Spleen (tissue), 11 donors: ENCODE measurements around the gene SCRN1. TPM values are rescaled to one million over a fixed set of nuclear protein-coding genes. Genes with fewer than 3 reads are reported as not detected.

Source experiments
- DNase-seq: peaks from one replicate; pipeline ENCODE4 v3.0.0-alpha.2; 2020
- H3K27ac ChIP-seq, 8 donors: fragments of 200-600 bp; sonication (generic) in 7 of 8; 1 replicate in 4 of 8; 2 replicates in 4 of 8; pipeline versions ENCODE4 v1.5.0 to v1.8.0; 2016 to 2021; ENCODE audit warnings: inconsistent platforms in 4 of 8, mild to moderate bottlenecking in 4 of 8, moderate library complexity in 1 of 8
- H3K27me3 ChIP-seq, 7 donors: fragments of 200-600 bp; sonication (generic) in 6 of 7; replicated peaks in 1 of 7; 1 replicate in 4 of 7; 2 replicates in 3 of 7; pipeline versions ENCODE4 v1.5.0 to v1.8.0; 2016 to 2021; ENCODE audit warnings: inconsistent platforms in 3 of 7, mild to moderate bottlenecking in 1 of 7
- H3K36me3 ChIP-seq, 6 donors: fragments of 200-600 bp; sonication (generic) in 5 of 6; 1 replicate in 4 of 6; 2 replicates in 2 of 6; pipeline versions ENCODE4 v1.5.0 to v1.8.0; 2016 to 2021; ENCODE audit warnings: inconsistent platforms in 2 of 6
- H3K4me1 ChIP-seq, 6 donors: fragments of 200-600 bp; sonication (generic) in 5 of 6; 1 replicate in 3 of 6; 2 replicates in 3 of 6; pipeline versions ENCODE4 v1.5.0 to v1.8.0; 2016 to 2021; ENCODE audit warnings: inconsistent platforms in 3 of 6
- H3K4me3 ChIP-seq, 8 donors: fragments of 200-600 bp; sonication (generic) in 7 of 8; 1 replicate in 4 of 8; 2 replicates in 4 of 8; pipeline versions ENCODE4 v1.5.0 to v1.8.0; 2016 to 2021; ENCODE audit warnings: inconsistent platforms in 4 of 8, mild to moderate bottlenecking in 4 of 8, moderate library complexity in 2 of 8
- H3K9me3 ChIP-seq, 8 donors: fragments of 200-600 bp; sonication (generic) in 7 of 8; 1 replicate in 4 of 8; 2 replicates in 4 of 8; pipeline versions ENCODE4 v1.5.0 to v1.8.0; 2016 to 2021; ENCODE audit warnings: inconsistent platforms in 4 of 8
- CTCF ChIP-seq, 11 experiments: fragments of 200-600 bp in 7 of 11; fragments of 450-650 bp in 4 of 11; sonication (generic) in 4 of 11; IDR thresholded peaks in 8 of 11; conservative IDR thresholded peaks in 3 of 11; 1 replicate in 7 of 11; 2 replicates in 4 of 11; pipeline versions ENCODE4 v1.4.0 to v1.8.0; 2016 to 2021; ENCODE audit warnings: antibody characterized with exemption in 11 of 11, inconsistent platforms in 4 of 11, mild to moderate bottlenecking in 1 of 11
- POLR2A ChIP-seq, 3 donors: fragments of 450-650 bp; IDR thresholded peaks; one replicate each; pipeline ENCODE4 v1.5.1; 2017; ENCODE audit warnings: antibody characterized with exemption in 3 of 3, mild to moderate bottlenecking in 1 of 3
- POLR2AphosphoS5 ChIP-seq, 3 donors: sonication (generic); formaldehyde crosslinking; IDR thresholded peaks; one replicate each; pipeline ENCODE4 v1.5.1; 2017; ENCODE audit warnings: antibody characterized with exemption in 3 of 3
- WGBS, 5 donors: extraction: QIAGEN DNeasy Blood & Tissue Kit in 3 of 5; methylation state at CpG; one replicate each; pipeline versions ENCODE4 v1.1.5 to v1.1.7; 2013 to 2018; 5-methylcytosine and 5-hydroxymethylcytosine counted together
- intact Hi-C: fragments of 100-400 bp; cut with DNase I; formaldehyde crosslinking; loops from one replicate; pipeline ENCODE4 v1.15.0; 2023; ENCODE audit warnings: low total_unique reads
- polyA plus RNA-seq, 3 donors: library from polyadenylated mRNA; stranded (reverse); fragments of 200-250 nt; gene quantifications; one replicate each; pipeline ENCODE4 v1.2.1, GENCODE V29; 2013
- total RNA-seq, 7 donors: library from RNA; depleted of rRNA in 3 of 7; stranded (reverse); fragments of >200 nt in 3 of 7; fragmentation: NEBNext Ultra II Directional in 4 of 7; extraction: Animal tissue kit (Norgen Biotek cat#: 25700) in 4 of 7; gene quantifications; one replicate each; pipeline versions ENCODE4 v1.1.0 to v1.2.1, GENCODE V29; 2016 to 2021
- donor health status: healthy with polysubstance abuse.
- donor health status: DM: no; HTN: no; CAD: no; lungs with moderate emphysema.
- donor health status: DM: no; HTN: no; CAD: no.
- donor health status: Bipolar disorder and iron deficiency.
- donor health status: healthy.
- donor health status: DM: no; HTN: no; CAD: no.
- donor health status: DM: yes; HTN: yes; CAD: no.

SCRN1 gene
- total and polyA plus RNA-seq, 10 donors: 5.4 to 27.8 (median 16.4) TPM

- Histone ChIP-seq H3K9me3 (no peaks in the 10 kb centered on the region), H3K27me3 (peaks cover 0 to 23% (median 0%) of the 10 kb centered on the region in 7 donors), H3K4me1 (peaks cover 0 to 12% (median 2%) of the 10 kb centered on the region in 6 donors), H3K36me3 (no peaks in the 10 kb centered on the region), H3K4me3 (no peak overlapping the region), H3K27ac (no peak overlapping the region)
- TF ChIP-seq CTCF (IDR thresholded peaks at IDR 0.05 in 8 of 11, conservative IDR thresholded peaks at IDR 0.05 in 3 of 11): no peak
- TF ChIP-seq POLR2AphosphoS5 (IDR thresholded peaks at IDR 0.05): no peak
- no peak for TF ChIP-seq POLR2A (IDR thresholded peaks at IDR 0.05)
- WGBS, 5 donors: 90 to 95% (median 93%) methylated on average over 2 of the region's 2 CpGs
- DNase-seq: no peak
- intact Hi-C loops: no loop called here
Measured at GRCh38 chr7:29886827-29887226, 102.8 kb downstream of the SCRN1 start.

- Histone ChIP-seq H3K27ac (no peak overlapping the region), H3K4me1 (peaks cover 0 to 12% (median 2%) of the 10 kb centered on the region in 6 donors), H3K36me3 (no peaks in the 10 kb centered on the region), H3K9me3 (no peaks in the 10 kb centered on the region), H3K4me3 (no peak overlapping the region), H3K27me3 (peaks cover 0 to 23% (median 0%) of the 10 kb centered on the region in 7 donors)
- WGBS, 5 donors: 82 to 91% (median 89%) methylated on average over 3 of the region's 3 CpGs
- no peak for DNase-seq
- no peak for TF ChIP-seq CTCF (IDR thresholded peaks at IDR 0.05 in 8 of 11, conservative IDR thresholded peaks at IDR 0.05 in 3 of 11)
- intact Hi-C loops: no loop called here
Measured at GRCh38 chr7:29885626-29886025, 104.0 kb downstream of the SCRN1 start.

- 52 to 79% (median 60%) methylated on average over 21 to 28 of the region's 28 CpGs for WGBS, 5 donors
- no peaks in the 10 kb centered on the region for H3K36me3 ChIP-seq
- peaks cover 0 to 12% (median 2%) of the 10 kb centered on the region in 6 donors for H3K4me1 ChIP-seq
- TF ChIP-seq POLR2AphosphoS5 (IDR thresholded peaks at IDR 0.05) (no peak), POLR2A (IDR thresholded peaks at IDR 0.05) (no peak), CTCF (IDR thresholded peaks at IDR 0.05 in 8 of 11, conservative IDR thresholded peaks at IDR 0.05 in 3 of 11) (no peak)
- no peak for DNase-seq
- peaks cover 0 to 23% (median 0%) of the 10 kb centered on the region in 7 donors for H3K27me3 ChIP-seq
- H3K4me3 ChIP-seq: peak overlapping the region in 3 of 8 donors; percentile 6 to 53 (median 13)
- intact Hi-C loops: no loop called here
- no peak overlapping the region for H3K27ac ChIP-seq
- H3K9me3 ChIP-seq: no peaks in the 10 kb centered on the region
Measured at GRCh38 chr7:29884399-29885272, 105.0 kb downstream of the SCRN1 start.
